Thoracic aorta (tissue), 2 donors: Measurements from ENCODE around the gene ABT1. TPM values are rescaled to one million over a fixed set of nuclear protein-coding genes. Genes with fewer than 3 reads are reported as not detected.

Source experiments
- ATAC-seq: fragments of 150-250 bp; one replicate; pipeline ENCODE4 v1.8.0; 2017; ENCODE audit warnings: low read depth; ENCODE audit not compliant: insufficient number of reproducible peaks, low FRiP score
- DNase-seq: peaks from one replicate; pipeline ENCODE4 v3.0.0-alpha.2; 2020; ENCODE audit warnings: low spot score
- H3K27ac ChIP-seq, 2 donors: fragments of 200-600 bp; sonication (generic); 1 replicate in 1 of 2; 2 replicates in 1 of 2; pipeline ENCODE4 v1.5.1; 2016; ENCODE audit warnings: mild to moderate bottlenecking in 2 of 2, moderate library complexity in 2 of 2
- H3K27me3 ChIP-seq: fragments of 200-600 bp; sonication (generic); replicated peaks from 2 replicates; pipeline ENCODE4 v1.6.0; 2016; ENCODE audit warnings: mild to moderate bottlenecking; ENCODE audit not compliant: insufficient read depth
- H3K36me3 ChIP-seq: fragments of 200-600 bp; sonication (generic); one replicate; pipeline ENCODE4 v1.5.1; 2016
- H3K4me1 ChIP-seq, 2 donors: fragments of 200-600 bp; sonication (generic); 1 replicate in 1 of 2; 2 replicates in 1 of 2; pipeline versions ENCODE4 v1.5.1 to v1.6.0; 2016; ENCODE audit warnings: low read depth in 2 of 2, mild to moderate bottlenecking in 1 of 2; ENCODE audit not compliant: control insufficient read depth in 1 of 2
- H3K4me3 ChIP-seq: fragments of 200-600 bp; sonication (generic); 2 replicates; pipeline ENCODE4 v1.5.1; 2016; ENCODE audit warnings: mild to moderate bottlenecking
- H3K9me3 ChIP-seq: fragments of 200-600 bp; sonication (generic); 2 replicates; pipeline ENCODE4 v1.5.1; 2016
- CTCF ChIP-seq: fragments of 200-600 bp; sonication (generic); IDR thresholded peaks from one replicate; pipeline ENCODE4 v1.5.1; 2019; ENCODE audit warnings: antibody characterized with exemption
- total RNA-seq, 2 donors: library from RNA; depleted of rRNA; stranded (reverse); fragments of >200 nt; gene quantifications; one replicate each; pipeline versions ENCODE4 v1.1.0 to v1.2.3, GENCODE V29; 2016

The ABT1 gene
- total RNA-seq, 2 donors from 2014 or later: 11.8 to 17.1 TPM

- H3K36me3 ChIP-seq: peaks cover 28% of the 10 kb centered on the region
- ATAC-seq (no peak), DNase-seq (no peak)
- no peaks in the 10 kb centered on the region for H3K27me3 ChIP-seq
- H3K4me1 ChIP-seq: no peaks in the 10 kb centered on the region
- no peak overlapping the region for H3K27ac ChIP-seq
- no peak overlapping the region for H3K4me3 ChIP-seq
- peaks cover 5% of the 10 kb centered on the region for H3K9me3 ChIP-seq
- no peak for TF ChIP-seq CTCF
Observed at GRCh38 chr6:26646074-26646473, 49.3 kb downstream of the ABT1 start.

Other genes with a start within 250 kb of the ABT1 start
- gene BTN3A2, start 231.8 kb upstream of the ABT1 start, total RNA-seq: 10 to 100 TPM; 11.4 to 21.2 TPM
- 10 to 100 TPM; 18.8 to 26.1 TPM for gene BTN2A2, start 213.8 kb upstream of the ABT1 start, total RNA-seq
- gene BTN3A1, start 194.7 kb upstream of the ABT1 start, total RNA-seq: 10 to 100 TPM; 11.9 to 13.5 TPM
- 10 to 100 TPM; 24.4 to 27.1 TPM for gene BTN3A3, start 156.4 kb upstream of the ABT1 start, total RNA-seq
- gene BTN2A1, start 139.0 kb upstream of the ABT1 start, total RNA-seq: 10 to 100 TPM; 22.9 to 24.5 TPM
- gene BTN1A1, start 96.7 kb upstream of the ABT1 start, total RNA-seq: not detected
- gene HMGN4, start 58.6 kb upstream of the ABT1 start, total RNA-seq: 10 to 100 TPM; 41.3 to 45.9 TPM
- gene ZNF322, start 62.8 kb downstream of the ABT1 start, total RNA-seq: 10 to 100 TPM; 18.1 to 18.6 TPM